Endothelial cell of umbilical vein (primary cell): ENCODE data around the gene CHCHD5. TPM values are rescaled to one million over a fixed set of nuclear protein-coding genes. Genes with fewer than 3 reads are reported as not detected.

Experiments
- BruUV-seq: library from RNA; stranded (reverse); fragments of 400-500 nt; replicated peaks from 2 replicates; lab custom pipeline; 2021; lab: Mats Ljungman, UMichigan
- CTCF ChIA-PET: fragments of 300-600, 350-600 bp; sonication (Branson Sonifier 250); formaldehyde crosslinking; loops from one replicate; lab custom pipeline; 2021; ENCODE audit warnings: antibody characterized with exemption, inconsistent platforms; lab: Charles Lee
- POLR2A ChIA-PET: fragments of 300-600, 350-600 bp; sonication (Branson Sonifier 250); formaldehyde crosslinking; loops from one replicate; lab custom pipeline; 2021; ENCODE audit warnings: antibody characterized with exemption, inconsistent platforms; lab: Charles Lee
- DNase-seq: peaks from one replicate; pipeline ENCODE4 v3.0.0-alpha.2; 2011; ENCODE audit warnings: low read depth, low spot score
- FAIRE-seq: peaks from 2 replicates; lab custom pipeline; 2011; peaks lifted over from hg19 to GRCh38; lab: Jason Lieb, UNC
- H2AFZ ChIP-seq: 2 replicates; pipeline ENCODE4 v1.6.0; 2012; ENCODE audit warnings: low read depth, low read length, control low read depth, inconsistent platforms
- H3K27ac ChIP-seq: 2 replicates; pipeline ENCODE4 v1.5.1; 2011; ENCODE audit warnings: low read depth, mild to moderate bottlenecking, control low read depth, low read length, moderate library complexity; ENCODE audit not compliant: insufficient read depth
- H3K27me3 ChIP-seq, 2 experiments: 2 replicates each; pipeline versions ENCODE4 v1.6.0 to v1.6.1; 2011; ENCODE audit warnings: low read length in 2 of 2, mixed read lengths in 1 of 2; ENCODE audit not compliant: control insufficient read depth in 2 of 2, insufficient read depth in 2 of 2
- H3K36me3 ChIP-seq, 2 experiments: 2 replicates in 1 of 2; 3 replicates in 1 of 2; pipeline ENCODE4 v1.5.1; 2011; ENCODE audit warnings: low read length in 2 of 2, mild to moderate bottlenecking in 1 of 2, moderate library complexity in 1 of 2; ENCODE audit not compliant: control insufficient read depth in 2 of 2, insufficient read depth in 2 of 2; ENCODE audit errors: extremely low read depth in 1 of 2
- H3K4me1 ChIP-seq: 3 replicates; pipeline ENCODE4 v1.5.1; 2011; ENCODE audit warnings: mild to moderate bottlenecking, low read length; ENCODE audit not compliant: control insufficient read depth, insufficient read depth; ENCODE audit errors: extremely low read depth
- H3K4me2 ChIP-seq: 2 replicates; pipeline ENCODE4 v1.6.1; 2011; ENCODE audit warnings: low read length, control low read depth, mixed read lengths; ENCODE audit not compliant: insufficient read depth
- H3K4me3 ChIP-seq, 3 experiments: fragments of 200-600 bp in 1 of 3; sonication (generic), shearing (Covaris generic) in 1 of 3; replicated peaks in 1 of 3; 2 replicates each; pipeline ENCODE4 v1.5.1; 2011 to 2016; ENCODE audit warnings: control low read depth in 3 of 3, low read length in 3 of 3, mild to moderate bottlenecking in 2 of 3, inconsistent platforms in 1 of 3, low read depth in 1 of 3, moderate library complexity in 1 of 3; ENCODE audit not compliant: insufficient read depth in 1 of 3
- H3K79me2 ChIP-seq: 2 replicates; pipeline ENCODE4 v1.6.0; 2012; ENCODE audit warnings: low read length, inconsistent platforms; ENCODE audit not compliant: control insufficient read depth, insufficient read depth
- H3K9ac ChIP-seq: replicated peaks from 2 replicates; pipeline ENCODE3; 2011; ENCODE audit warnings: low read length, control low read depth; ENCODE audit not compliant: insufficient read depth; ENCODE audit errors: extremely low read depth
- H3K9me1 ChIP-seq: replicated peaks from 3 replicates; pipeline ENCODE4 v1.6.0; 2011; ENCODE audit warnings: mild to moderate bottlenecking, low read length; ENCODE audit not compliant: control insufficient read depth, insufficient read depth; ENCODE audit errors: extremely low read depth
- H3K9me3 ChIP-seq: replicated peaks from 2 replicates; pipeline ENCODE4 v1.5.1; 2012; ENCODE audit warnings: low read length, inconsistent platforms; ENCODE audit not compliant: control insufficient read depth, insufficient read depth
- H4K20me1 ChIP-seq: replicated peaks from 2 replicates; pipeline ENCODE3; 2011; ENCODE audit warnings: mild to moderate bottlenecking, low read length; ENCODE audit not compliant: control insufficient read depth, insufficient read depth; ENCODE audit errors: extremely low read depth
- EZH2 ChIP-seq: IDR thresholded peaks from 2 replicates; pipeline ENCODE4 v1.6.1; 2012; ENCODE audit warnings: borderline replicate concordance, low read depth, mild to moderate bottlenecking, moderate library complexity, low read length, inconsistent platforms; ENCODE audit not compliant: severe bottlenecking
- FOS ChIP-seq: IDR thresholded peaks from 2 replicates; pipeline ENCODE4 v1.6.1; 2011; ENCODE audit warnings: mild to moderate bottlenecking, low read length, moderate library complexity, borderline replicate concordance; ENCODE audit not compliant: insufficient read depth
- GATA2 ChIP-seq: IDR thresholded peaks from 2 replicates; pipeline ENCODE4 v1.7.0; 2011; ENCODE audit warnings: low read depth, mild to moderate bottlenecking, moderate library complexity, mixed read lengths, low read length; ENCODE audit not compliant: insufficient read length, insufficient read depth
- JUN ChIP-seq: IDR thresholded peaks from 2 replicates; pipeline ENCODE4 v1.6.1; 2011; ENCODE audit warnings: borderline replicate concordance, low read depth; ENCODE audit not compliant: insufficient read length, insufficient read depth
- MYC ChIP-seq: IDR thresholded peaks from one replicate; pipeline ENCODE4 v1.6.1; 2011; ENCODE audit warnings: mild to moderate bottlenecking, low read depth, low read length
- POLR2A ChIP-seq: IDR thresholded peaks from 2 replicates; pipeline ENCODE4 v1.6.1; 2012; ENCODE audit warnings: low read depth, mild to moderate bottlenecking, control low read depth, low read length
- POLR2AphosphoS5 ChIP-seq: IDR thresholded peaks from 2 replicates; pipeline ENCODE4 v1.6.1; 2012; ENCODE audit warnings: low read depth, mild to moderate bottlenecking, control low read depth, low read length, moderate library complexity; ENCODE audit not compliant: insufficient read depth
- dilution Hi-C: fragments of 300-500 bp; cut with MboI; formaldehyde crosslinking; loops from one replicate; pipeline ENCODE4 v1.15.0; 2019; ENCODE audit warnings: low sequenced_read_pairs; ENCODE audit not compliant: extremely low pct_ligation_motif_present
- intact Hi-C: fragments of 100-400 bp; cut with micrococcal nuclease; formaldehyde crosslinking; loops from one replicate; pipeline ENCODE4 v1.10.0; 2022
- polyA plus RNA-seq, 4 experiments: library from polyadenylated mRNA; depleted of rRNA in 3 of 4; stranded (reverse) in 3 of 4; unstranded in 1 of 4; fragments of >200 nt; gene quantifications; 2 replicates each; pipeline versions ENCODE4 v1.2.1 to v1.2.3, GENCODE V29; 2011 to 2012; ENCODE audit warnings: missing spikeins in 1 of 4
- total RNA-seq: library from RNA; stranded (reverse); gene quantifications from 2 replicates; pipeline ENCODE4 v1.2.3, GENCODE V29; 2021
- TF ChIP-seq, protein P1 (sequence below): IDR thresholded peaks from 2 replicates; pipeline ENCODE4 v1.6.1; 2011; ENCODE audit not compliant: insufficient read depth, insufficient read length
- TF ChIP-seq, protein P2 (sequence below), 2 donors: IDR thresholded peaks; 1 replicate in 1 of 2; 2 replicates in 1 of 2; pipeline ENCODE4 v1.5.1; 2011; ENCODE audit warnings: low read length in 2 of 2, mild to moderate bottlenecking in 2 of 2, moderate library complexity in 2 of 2, control low read depth in 1 of 2, inconsistent platforms in 1 of 2, low read depth in 1 of 2; ENCODE audit not compliant: insufficient read depth in 1 of 2; ENCODE audit errors: extremely low read depth in 1 of 2

The CHCHD5 gene
- total and polyA plus RNA-seq, 2 donors (not counting 3 experiments of a cell fraction or from before 2014, with no cell fraction given): 22.2 to 44.7 TPM

DNA sequence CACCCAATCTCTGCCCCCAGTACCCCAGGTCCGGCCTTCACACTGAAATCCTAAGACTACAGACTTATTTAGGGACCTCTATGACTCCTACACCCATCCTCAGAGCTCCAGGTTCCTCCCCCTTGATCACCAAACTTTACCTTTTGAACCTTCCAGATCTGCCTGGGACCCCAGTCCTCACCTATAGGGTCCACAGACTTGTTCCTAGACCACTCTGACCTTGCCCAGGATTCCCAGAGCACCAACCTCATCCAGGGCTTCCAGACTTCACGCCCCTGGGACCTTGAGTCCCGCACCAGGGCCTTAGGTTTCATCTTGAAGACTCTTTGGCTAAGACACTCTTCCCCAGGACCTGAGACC lies 462 bp downstream of the CHCHD5 start:
- Histone ChIP-seq H3K79me2 (no peaks in the 10 kb centered on the region), H3K4me2 (peak overlapping the region; percentile 75), H3K9me3 (no peaks in the 10 kb centered on the region), H3K9me1 (no peaks in the 10 kb centered on the region), H3K27me3 (no peaks in the 10 kb centered on the region), H3K4me3 (peak overlapping the region; percentile 1 to 78 (median 49)), H3K9ac (peak overlapping the region; percentile 72), H4K20me1 (no peaks in the 10 kb centered on the region), H2AFZ (peak overlapping the region; percentile 51), H3K4me1 (peaks cover 12% of the 10 kb centered on the region), H3K36me3 (no peaks in the 10 kb centered on the region), H3K27ac (peak overlapping the region; percentile 76)
- intact Hi-C loops: loop anchor here (1.0 to 5.0 kb wide), 9 partner anchors 42 to 698 kb away; partner anchors contain the start of genes SLC20A1, TMEM87B and ZC3H6
- POLR2A ChIA-PET: interaction anchor here (0.6 to 1.1 kb wide), 3 partner anchors 15 to 141 kb away, joined by 3 read pairs; partner anchors contain the start of gene SLC20A1
- FAIRE-seq (no peak), DNase-seq (no peak)
- TF ChIP-seq, protein P1, sequence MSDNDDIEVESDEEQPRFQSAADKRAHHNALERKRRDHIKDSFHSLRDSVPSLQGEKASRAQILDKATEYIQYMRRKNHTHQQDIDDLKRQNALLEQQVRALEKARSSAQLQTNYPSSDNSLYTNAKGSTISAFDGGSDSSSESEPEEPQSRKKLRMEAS: no peak
- no peak for TF ChIP-seq FOS
- TF ChIP-seq, protein P2, sequence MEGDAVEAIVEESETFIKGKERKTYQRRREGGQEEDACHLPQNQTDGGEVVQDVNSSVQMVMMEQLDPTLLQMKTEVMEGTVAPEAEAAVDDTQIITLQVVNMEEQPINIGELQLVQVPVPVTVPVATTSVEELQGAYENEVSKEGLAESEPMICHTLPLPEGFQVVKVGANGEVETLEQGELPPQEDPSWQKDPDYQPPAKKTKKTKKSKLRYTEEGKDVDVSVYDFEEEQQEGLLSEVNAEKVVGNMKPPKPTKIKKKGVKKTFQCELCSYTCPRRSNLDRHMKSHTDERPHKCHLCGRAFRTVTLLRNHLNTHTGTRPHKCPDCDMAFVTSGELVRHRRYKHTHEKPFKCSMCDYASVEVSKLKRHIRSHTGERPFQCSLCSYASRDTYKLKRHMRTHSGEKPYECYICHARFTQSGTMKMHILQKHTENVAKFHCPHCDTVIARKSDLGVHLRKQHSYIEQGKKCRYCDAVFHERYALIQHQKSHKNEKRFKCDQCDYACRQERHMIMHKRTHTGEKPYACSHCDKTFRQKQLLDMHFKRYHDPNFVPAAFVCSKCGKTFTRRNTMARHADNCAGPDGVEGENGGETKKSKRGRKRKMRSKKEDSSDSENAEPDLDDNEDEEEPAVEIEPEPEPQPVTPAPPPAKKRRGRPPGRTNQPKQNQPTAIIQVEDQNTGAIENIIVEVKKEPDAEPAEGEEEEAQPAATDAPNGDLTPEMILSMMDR (IDR thresholded peaks at IDR 0.05; ENCODE audit: extremely low read depth in 1 of 2, insufficient read depth in 1 of 2, low read depth in 1 of 2, low read length in 2 of 2): no peak
- TF ChIP-seq JUN: no peak
- no peak for TF ChIP-seq EZH2
- no peak for TF ChIP-seq GATA2
- no peak for TF ChIP-seq POLR2A
- TF ChIP-seq POLR2AphosphoS5: no peak
- TF ChIP-seq MYC: no peak
- TSS peak; percentile 69 for BruUV-seq
- dilution Hi-C loops: no loop called here
- CTCF ChIA-PET: interaction anchor here (1.0 to 2.5 kb wide), 3 partner anchors 42 to 141 kb away, joined by 4 to 9 read pairs (median 4); no protein-coding TSS in a partner anchor
